Neuron (in vitro differentiated cells): Measurements from ENCODE around the gene C1QTNF9B.

Experiments
- H2AFZ ChIP-seq: one replicate; pipeline ENCODE4 v1.6.1; 2013; ENCODE audit warnings: low read depth, mild to moderate bottlenecking, inconsistent platforms, low read length, moderate library complexity
- H3K27me3 ChIP-seq: one replicate; pipeline ENCODE4 v1.6.1; 2013; ENCODE audit warnings: low read length; ENCODE audit not compliant: insufficient read depth
- H3K36me3 ChIP-seq: one replicate; pipeline ENCODE4 v1.6.1; 2013; ENCODE audit warnings: low read length; ENCODE audit not compliant: insufficient read depth
- H3K4me1 ChIP-seq: one replicate; pipeline ENCODE4 v1.6.1; 2013; ENCODE audit warnings: low read length; ENCODE audit not compliant: insufficient read depth
- H3K4me3 ChIP-seq: 2 replicates; pipeline ENCODE4 v1.5.1; 2013; ENCODE audit warnings: mild to moderate bottlenecking, low read length, moderate library complexity
- H3K9me3 ChIP-seq: one replicate; pipeline ENCODE4 v1.6.1; 2013; ENCODE audit warnings: low read length

Gene C1QTNF9B

GRCh38 chr13:23861310-23861709 lies 36.0 kb downstream of the C1QTNF9B start:
- H3K4me1 ChIP-seq, result no peaks in the 10 kb centered on the region
- no peaks in the 10 kb centered on the region for H3K27me3 ChIP-seq
- H3K36me3 ChIP-seq, result no peaks in the 10 kb centered on the region
- H2AFZ ChIP-seq, result no peak overlapping the region
- no peak overlapping the region for H3K4me3 ChIP-seq
- no peaks in the 10 kb centered on the region for H3K9me3 ChIP-seq

GRCh38 chr13:23859904-23860303 lies 37.4 kb downstream of the C1QTNF9B start:
- Histone ChIP-seq H3K9me3 (no peaks in the 10 kb centered on the region), H3K4me3 (no peak overlapping the region), H3K4me1 (no peaks in the 10 kb centered on the region), H3K36me3 (no peaks in the 10 kb centered on the region), H2AFZ (no peak overlapping the region), H3K27me3 (no peaks in the 10 kb centered on the region)

- no peak overlapping the region for H3K4me3 ChIP-seq
- H3K27me3 ChIP-seq, result no peaks in the 10 kb centered on the region
- no peaks in the 10 kb centered on the region for H3K36me3 ChIP-seq
Measured at GRCh38 chr13:23859455-23859854, 37.8 kb downstream of the C1QTNF9B start.

GRCh38 chr13:23858546-23858945 lies 38.8 kb downstream of the C1QTNF9B start:
- no peak overlapping the region for H2AFZ ChIP-seq
- H3K4me1 ChIP-seq, result no peaks in the 10 kb centered on the region
- no peaks in the 10 kb centered on the region for H3K36me3 ChIP-seq
- H3K27me3 ChIP-seq, result no peaks in the 10 kb centered on the region
- no peaks in the 10 kb centered on the region for H3K9me3 ChIP-seq
- no peak overlapping the region for H3K4me3 ChIP-seq

More at GRCh38 chr13:23859455-23859854, 37.8 kb downstream of the C1QTNF9B start:
- Histone ChIP-seq H3K9me3 (no peaks in the 10 kb centered on the region), H3K4me1 (no peaks in the 10 kb centered on the region), H2AFZ (no peak overlapping the region)

- H3K36me3 ChIP-seq, result no peaks in the 10 kb centered on the region
- H3K4me1 ChIP-seq, result no peaks in the 10 kb centered on the region
- no peak overlapping the region for H3K4me3 ChIP-seq
- H2AFZ ChIP-seq, result no peak overlapping the region
- no peaks in the 10 kb centered on the region for H3K9me3 ChIP-seq
- H3K27me3 ChIP-seq, result no peaks in the 10 kb centered on the region
Measured at GRCh38 chr13:23856008-23856750, 41.1 kb downstream of the C1QTNF9B start.

GRCh38 chr13:23855360-23855759 lies 41.9 kb downstream of the C1QTNF9B start:
- Histone ChIP-seq H3K36me3 (no peaks in the 10 kb centered on the region), H3K4me1 (no peaks in the 10 kb centered on the region)

GRCh38 chr13:23852351-23852750 lies 45.0 kb downstream of the C1QTNF9B start:
- Histone ChIP-seq H3K36me3 (no peaks in the 10 kb centered on the region), H3K27me3 (no peaks in the 10 kb centered on the region), H3K9me3 (no peaks in the 10 kb centered on the region), H2AFZ (no peak overlapping the region), H3K4me3 (no peak overlapping the region), H3K4me1 (no peaks in the 10 kb centered on the region)

More at GRCh38 chr13:23855360-23855759, 41.9 kb downstream of the C1QTNF9B start:
- H3K4me3 ChIP-seq, result no peak overlapping the region
- H3K27me3 ChIP-seq, result no peaks in the 10 kb centered on the region
- no peaks in the 10 kb centered on the region for H3K9me3 ChIP-seq
- H2AFZ ChIP-seq, result no peak overlapping the region

- H3K27me3 ChIP-seq, result no peaks in the 10 kb centered on the region
Measured at GRCh38 chr13:23851106-23851505, 46.2 kb downstream of the C1QTNF9B start.

GRCh38 chr13:23850134-23850533 lies 47.2 kb downstream of the C1QTNF9B start:
- Histone ChIP-seq H3K9me3 (no peaks in the 10 kb centered on the region), H3K4me3 (no peak overlapping the region), H2AFZ (no peak overlapping the region), H3K4me1 (no peaks in the 10 kb centered on the region), H3K36me3 (no peaks in the 10 kb centered on the region), H3K27me3 (no peaks in the 10 kb centered on the region)

More at GRCh38 chr13:23851106-23851505, 46.2 kb downstream of the C1QTNF9B start:
- Histone ChIP-seq H2AFZ (no peak overlapping the region), H3K9me3 (no peaks in the 10 kb centered on the region), H3K36me3 (no peaks in the 10 kb centered on the region), H3K4me3 (no peak overlapping the region), H3K4me1 (no peaks in the 10 kb centered on the region)

- no peak overlapping the region for H3K4me3 ChIP-seq
- no peaks in the 10 kb centered on the region for H3K27me3 ChIP-seq
- no peaks in the 10 kb centered on the region for H3K9me3 ChIP-seq
- H2AFZ ChIP-seq, result no peak overlapping the region
- H3K36me3 ChIP-seq, result no peaks in the 10 kb centered on the region
- no peaks in the 10 kb centered on the region for H3K4me1 ChIP-seq
Measured at GRCh38 chr13:23849670-23850069, 47.6 kb downstream of the C1QTNF9B start.

- no peaks in the 10 kb centered on the region for H3K27me3 ChIP-seq
- no peaks in the 10 kb centered on the region for H3K9me3 ChIP-seq
- no peak overlapping the region for H2AFZ ChIP-seq
- no peaks in the 10 kb centered on the region for H3K36me3 ChIP-seq
- peaks cover 2% of the 10 kb centered on the region for H3K4me1 ChIP-seq
- no peak overlapping the region for H3K4me3 ChIP-seq
Measured at GRCh38 chr13:23848646-23849141, 48.6 kb downstream of the C1QTNF9B start.

- H3K27me3 ChIP-seq, result no peaks in the 10 kb centered on the region
- H3K4me3 ChIP-seq, result no peak overlapping the region
- H3K36me3 ChIP-seq, result no peaks in the 10 kb centered on the region
- H3K4me1 ChIP-seq, result peaks cover 5% of the 10 kb centered on the region
- no peak overlapping the region for H2AFZ ChIP-seq
- no peaks in the 10 kb centered on the region for H3K9me3 ChIP-seq
Measured at GRCh38 chr13:23848019-23848418, 49.3 kb downstream of the C1QTNF9B start.

- Histone ChIP-seq H3K4me1 (peaks cover 5% of the 10 kb centered on the region), H3K36me3 (no peaks in the 10 kb centered on the region), H3K9me3 (no peaks in the 10 kb centered on the region), H3K27me3 (no peaks in the 10 kb centered on the region), H2AFZ (no peak overlapping the region), H3K4me3 (no peak overlapping the region)
Measured at GRCh38 chr13:23847497-23847896, 49.8 kb downstream of the C1QTNF9B start.
